AG10803 (cell line): ENCODE measurements around the gene FBXL19.

ENCODE experiments used
- DNase-seq: peaks from one replicate; pipeline ENCODE4 v3.0.0; 2010; ENCODE audit warnings: low read depth
- H3K4me3 ChIP-seq: 2 replicates; pipeline ENCODE4 v1.5.1; 2011; ENCODE audit warnings: mild to moderate bottlenecking, low read length, control low read depth
- TF ChIP-seq, protein P1 (sequence below): conservative IDR thresholded peaks from 2 replicates; pipeline ENCODE4 v1.5.1; 2011; ENCODE audit warnings: mild to moderate bottlenecking, low read length, control low read depth, inconsistent platforms

The FBXL19 gene

DNA sequence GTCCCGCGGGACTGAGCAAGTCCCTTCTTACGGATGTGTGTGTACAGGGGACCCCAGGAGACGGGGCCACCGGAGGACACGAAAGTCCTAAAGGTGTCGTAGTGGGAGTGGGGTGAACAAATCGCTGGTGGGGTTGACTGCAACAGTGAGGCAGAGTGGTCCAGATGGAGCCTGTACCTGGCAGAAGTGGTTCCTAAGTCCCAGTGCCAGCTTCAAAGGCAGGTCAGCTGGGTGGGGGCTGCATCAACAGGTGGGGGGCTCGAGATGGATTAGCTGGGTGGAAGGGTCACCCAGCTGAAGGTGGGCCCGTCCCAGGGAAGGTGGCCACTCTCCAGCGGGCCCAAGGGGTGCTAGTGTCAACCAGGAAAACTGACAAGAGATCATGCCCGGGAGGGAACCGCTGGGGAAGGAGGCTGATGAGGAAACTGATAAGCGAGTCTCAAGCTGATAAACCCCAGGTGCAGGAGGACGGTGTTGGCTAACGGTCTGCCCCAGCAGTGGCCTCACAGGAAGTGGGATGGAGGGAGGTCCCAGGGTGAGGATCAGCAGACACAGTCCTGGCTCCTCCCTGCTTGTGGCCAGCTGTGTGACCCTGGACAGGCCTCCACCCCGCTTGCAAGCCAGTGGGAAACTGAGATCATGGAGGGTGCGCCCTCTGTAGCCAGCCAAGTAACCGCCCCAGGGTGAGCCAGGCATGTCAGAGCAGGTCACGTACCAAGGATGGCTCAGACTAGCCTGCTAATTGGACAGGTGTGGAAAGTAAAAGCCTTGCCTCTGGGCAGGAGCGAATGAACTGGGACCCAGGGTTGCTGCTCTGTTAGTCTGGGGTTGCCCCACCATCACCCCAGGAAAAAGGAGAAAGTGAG lies 26.5 kb downstream of the FBXL19 start:
- H3K4me3 ChIP-seq = peak overlapping the region; percentile 70
- TF ChIP-seq, protein P1, sequence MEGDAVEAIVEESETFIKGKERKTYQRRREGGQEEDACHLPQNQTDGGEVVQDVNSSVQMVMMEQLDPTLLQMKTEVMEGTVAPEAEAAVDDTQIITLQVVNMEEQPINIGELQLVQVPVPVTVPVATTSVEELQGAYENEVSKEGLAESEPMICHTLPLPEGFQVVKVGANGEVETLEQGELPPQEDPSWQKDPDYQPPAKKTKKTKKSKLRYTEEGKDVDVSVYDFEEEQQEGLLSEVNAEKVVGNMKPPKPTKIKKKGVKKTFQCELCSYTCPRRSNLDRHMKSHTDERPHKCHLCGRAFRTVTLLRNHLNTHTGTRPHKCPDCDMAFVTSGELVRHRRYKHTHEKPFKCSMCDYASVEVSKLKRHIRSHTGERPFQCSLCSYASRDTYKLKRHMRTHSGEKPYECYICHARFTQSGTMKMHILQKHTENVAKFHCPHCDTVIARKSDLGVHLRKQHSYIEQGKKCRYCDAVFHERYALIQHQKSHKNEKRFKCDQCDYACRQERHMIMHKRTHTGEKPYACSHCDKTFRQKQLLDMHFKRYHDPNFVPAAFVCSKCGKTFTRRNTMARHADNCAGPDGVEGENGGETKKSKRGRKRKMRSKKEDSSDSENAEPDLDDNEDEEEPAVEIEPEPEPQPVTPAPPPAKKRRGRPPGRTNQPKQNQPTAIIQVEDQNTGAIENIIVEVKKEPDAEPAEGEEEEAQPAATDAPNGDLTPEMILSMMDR = peak; percentile 26
- DNase-seq = peak; percentile 88

DNA sequence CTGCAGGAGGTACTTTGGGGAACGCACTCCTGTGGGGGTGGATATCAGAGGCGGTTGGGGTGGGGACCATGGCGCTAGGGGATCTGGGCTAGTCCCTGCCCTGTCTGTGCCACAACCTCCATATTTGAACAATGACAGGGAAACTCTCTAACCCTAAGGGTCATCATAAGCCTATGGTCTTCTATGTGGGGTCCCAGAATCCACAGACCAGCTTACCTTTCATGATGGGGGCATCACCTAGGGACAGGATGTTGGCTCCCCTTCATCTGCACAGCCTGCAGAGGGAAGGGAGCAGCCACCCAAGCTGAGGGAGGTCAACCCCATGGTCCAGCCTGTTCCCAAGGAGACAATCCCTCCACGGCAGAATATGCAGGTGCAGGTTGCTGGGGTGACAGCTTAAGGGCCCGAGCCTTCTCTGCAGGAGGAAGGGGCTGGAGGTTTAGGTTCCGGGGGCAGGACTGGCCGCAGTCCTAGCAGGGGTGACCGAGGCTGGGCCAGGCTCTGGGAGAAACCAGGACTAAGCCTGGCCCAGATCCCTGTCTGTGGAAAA lies 27.2 kb downstream of the FBXL19 start:
- H3K4me3 ChIP-seq = peak overlapping the region; percentile 70
- TF ChIP-seq, protein P1 = no peak
- no peak for DNase-seq

DNA sequence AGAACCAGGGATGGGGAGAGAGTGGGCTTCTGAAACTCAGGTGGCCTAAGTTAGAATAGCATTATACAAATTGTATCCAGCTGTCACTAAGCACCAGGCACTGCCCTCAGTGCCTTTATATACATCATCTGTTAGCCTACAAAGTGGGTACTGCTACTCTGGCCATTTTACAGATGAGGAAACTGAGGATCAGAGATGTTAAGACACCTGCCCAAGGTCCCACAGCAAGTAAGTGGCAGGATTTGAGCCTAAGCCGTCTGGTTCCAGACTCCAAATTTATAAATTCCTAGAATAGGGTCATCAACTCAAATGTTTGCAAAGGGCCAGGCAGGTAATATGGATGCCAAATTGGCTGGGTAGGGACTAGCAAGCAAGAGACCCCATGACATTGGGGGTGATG lies 27.8 kb downstream of the FBXL19 start:
- H3K4me3 ChIP-seq = no peak overlapping the region
- TF ChIP-seq, protein P1 = no peak
- DNase-seq = no peak

DNA sequence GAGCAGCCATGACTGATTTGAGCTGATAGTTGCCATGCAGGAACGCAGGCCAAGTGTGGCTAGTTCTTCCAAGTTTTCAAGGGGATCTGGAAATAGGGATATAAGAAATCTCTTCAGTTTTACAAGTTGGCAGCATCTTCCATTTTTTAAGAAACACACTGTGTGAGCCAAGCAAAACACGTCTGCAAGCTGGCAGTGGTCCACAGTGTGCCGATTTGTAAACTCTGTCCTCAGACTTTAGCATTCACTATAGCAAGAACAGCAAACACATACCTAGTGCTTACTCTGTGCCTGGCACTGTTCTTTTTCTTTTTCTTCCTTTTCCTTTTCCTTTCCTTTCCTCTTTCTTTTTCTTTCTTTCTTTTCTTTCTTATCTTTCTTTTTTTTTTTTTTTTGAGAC lies 28.4 kb downstream of the FBXL19 start:
- TF ChIP-seq, protein P1 = no peak
- peak; percentile 58 for DNase-seq
- H3K4me3 ChIP-seq = no peak overlapping the region

DNA sequence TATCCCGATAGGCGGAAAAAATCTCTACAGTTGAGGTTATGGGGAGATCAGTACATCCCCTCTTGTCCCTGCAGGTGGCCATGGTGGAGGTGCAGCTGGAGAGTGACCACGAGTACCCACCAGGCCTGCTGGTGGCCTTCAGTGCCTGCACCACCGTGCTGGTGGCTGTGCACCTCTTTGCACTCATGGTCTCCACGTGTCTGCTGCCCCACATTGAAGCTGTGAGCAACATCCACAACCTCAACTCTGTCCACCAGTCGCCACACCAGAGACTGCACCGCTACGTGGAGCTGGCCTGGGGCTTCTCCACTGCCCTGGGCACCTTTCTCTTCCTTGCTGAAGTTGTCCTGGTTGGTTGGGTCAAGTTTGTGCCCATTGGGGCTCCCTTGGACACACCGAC lies 29.7 kb downstream of the FBXL19 start:
- H3K4me3 ChIP-seq = no peak overlapping the region
- no peak for DNase-seq
- TF ChIP-seq, protein P1 = no peak

DNA sequence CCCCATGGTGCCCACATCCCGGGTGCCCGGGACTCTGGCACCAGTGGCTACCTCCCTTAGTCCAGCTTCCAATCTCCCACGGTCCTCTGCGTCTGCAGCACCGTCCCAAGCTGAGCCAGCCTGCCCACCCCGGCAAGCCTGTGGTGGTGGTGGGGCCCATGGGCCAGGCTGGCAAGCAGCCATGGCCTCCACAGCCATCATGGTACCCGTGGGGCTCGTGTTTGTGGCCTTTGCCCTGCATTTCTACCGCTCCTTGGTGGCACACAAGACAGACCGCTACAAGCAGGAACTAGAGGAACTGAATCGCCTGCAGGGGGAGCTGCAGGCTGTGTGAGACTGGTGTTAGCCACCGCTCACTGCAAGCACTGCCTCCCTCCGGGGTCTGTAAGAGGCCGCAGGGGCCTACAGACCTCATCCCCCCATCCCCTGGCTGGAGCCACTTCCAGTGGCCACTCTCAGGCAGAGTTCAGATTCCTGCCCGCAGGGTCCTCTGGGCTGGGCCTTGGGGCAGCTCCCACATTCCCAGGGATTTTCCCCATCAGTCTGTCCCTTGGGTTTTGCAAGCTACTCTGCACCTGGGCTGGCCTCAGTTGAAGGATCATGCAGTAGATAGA lies 30.2 kb downstream of the FBXL19 start:
- TF ChIP-seq, protein P1 = peak; percentile 70
- peak; percentile 67 for DNase-seq
- H3K4me3 ChIP-seq = no peak overlapping the region
